Measurements from ENCODE around the gene GTF3C5. TPM values are rescaled to one million over a fixed set of nuclear protein-coding genes. Genes with fewer than 3 reads are reported as not detected.

The GTF3C5 gene, protein sequence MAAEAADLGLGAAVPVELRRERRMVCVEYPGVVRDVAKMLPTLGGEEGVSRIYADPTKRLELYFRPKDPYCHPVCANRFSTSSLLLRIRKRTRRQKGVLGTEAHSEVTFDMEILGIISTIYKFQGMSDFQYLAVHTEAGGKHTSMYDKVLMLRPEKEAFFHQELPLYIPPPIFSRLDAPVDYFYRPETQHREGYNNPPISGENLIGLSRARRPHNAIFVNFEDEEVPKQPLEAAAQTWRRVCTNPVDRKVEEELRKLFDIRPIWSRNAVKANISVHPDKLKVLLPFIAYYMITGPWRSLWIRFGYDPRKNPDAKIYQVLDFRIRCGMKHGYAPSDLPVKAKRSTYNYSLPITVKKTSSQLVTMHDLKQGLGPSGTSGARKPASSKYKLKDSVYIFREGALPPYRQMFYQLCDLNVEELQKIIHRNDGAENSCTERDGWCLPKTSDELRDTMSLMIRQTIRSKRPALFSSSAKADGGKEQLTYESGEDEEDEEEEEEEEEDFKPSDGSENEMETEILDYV
- 91.6 and 94.0 TPM in 2 replicates for total RNA-seq
- long read RNA-seq, transcript GTF3C5-202 (11 exons, 2,406 nt), result major isoform, 167 of 272 reads
- long read RNA-seq, transcript GTF3C5-204 (12 exons, 2,110 nt), result minor isoform, 42 of 272 reads
- long read RNA-seq, partial matches to known transcripts, result 13 of 272 reads
- long read RNA-seq, other reads (novel, unspliced or antisense), result 47 of 272 reads

DNA sequence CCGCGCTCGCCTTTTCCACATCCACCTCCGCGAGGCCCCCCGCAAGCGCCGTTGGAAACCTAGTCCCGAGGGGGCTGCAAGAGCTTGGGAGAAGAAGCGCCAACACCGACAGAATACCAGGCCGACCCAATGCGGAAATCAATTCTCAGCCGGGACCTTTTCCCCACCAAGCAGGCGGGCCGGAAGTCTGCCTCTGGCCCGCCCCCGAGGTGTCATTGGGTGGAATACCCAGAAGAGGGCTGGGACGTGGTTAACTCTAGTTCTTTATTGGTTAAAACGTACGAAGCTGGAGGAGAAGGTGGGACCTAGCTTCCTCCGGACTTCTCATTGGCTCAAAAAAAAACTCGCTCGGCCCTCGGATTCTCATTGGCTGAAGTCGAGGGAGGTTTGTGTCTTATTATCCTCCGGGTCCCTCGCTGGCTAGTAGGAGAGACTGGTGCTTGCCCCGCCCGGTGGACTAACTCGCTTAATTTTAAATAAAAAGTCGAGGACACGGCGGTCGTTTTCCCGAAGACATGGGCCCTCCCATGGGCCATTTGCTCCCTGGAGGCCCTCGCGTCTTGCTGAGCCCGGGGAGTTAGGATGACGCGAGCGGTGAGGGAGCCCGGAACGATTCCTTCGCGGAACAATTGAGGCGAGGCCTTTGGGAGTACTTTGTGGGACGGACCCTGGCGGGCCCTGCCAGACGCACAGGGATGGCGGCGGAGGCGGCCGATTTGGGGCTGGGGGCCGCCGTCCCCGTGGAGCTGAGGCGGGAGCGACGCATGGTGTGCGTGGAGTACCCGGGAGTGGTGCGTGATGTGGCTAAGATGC lies at the start of gene GTF3C5:
GTF3C5 (plus strand) TSS at position 681 of the 813 bp plus-strand sequence; CDS start at position 696, 15 bp downstream.
- Mint-ChIP-seq H3K4me3 (ENCODE audit: low read depth) (peak within 1 kb of the TSS; percentile 98), H3K36me3 (ENCODE audit: insufficient read depth) (peaks cover 2% of the 10 kb centered on the region), H3K9me3 (ENCODE audit: low read depth) (no peaks in the 10 kb centered on the region), H3K27ac (peak within 1 kb of the TSS; percentile 98), H3K27me3 (peaks cover 11% of the 10 kb centered on the region), H3K4me1 (ENCODE audit: low read depth) (peaks cover 18% of the 10 kb centered on the region)
- TF ChIP-seq, protein P1, sequence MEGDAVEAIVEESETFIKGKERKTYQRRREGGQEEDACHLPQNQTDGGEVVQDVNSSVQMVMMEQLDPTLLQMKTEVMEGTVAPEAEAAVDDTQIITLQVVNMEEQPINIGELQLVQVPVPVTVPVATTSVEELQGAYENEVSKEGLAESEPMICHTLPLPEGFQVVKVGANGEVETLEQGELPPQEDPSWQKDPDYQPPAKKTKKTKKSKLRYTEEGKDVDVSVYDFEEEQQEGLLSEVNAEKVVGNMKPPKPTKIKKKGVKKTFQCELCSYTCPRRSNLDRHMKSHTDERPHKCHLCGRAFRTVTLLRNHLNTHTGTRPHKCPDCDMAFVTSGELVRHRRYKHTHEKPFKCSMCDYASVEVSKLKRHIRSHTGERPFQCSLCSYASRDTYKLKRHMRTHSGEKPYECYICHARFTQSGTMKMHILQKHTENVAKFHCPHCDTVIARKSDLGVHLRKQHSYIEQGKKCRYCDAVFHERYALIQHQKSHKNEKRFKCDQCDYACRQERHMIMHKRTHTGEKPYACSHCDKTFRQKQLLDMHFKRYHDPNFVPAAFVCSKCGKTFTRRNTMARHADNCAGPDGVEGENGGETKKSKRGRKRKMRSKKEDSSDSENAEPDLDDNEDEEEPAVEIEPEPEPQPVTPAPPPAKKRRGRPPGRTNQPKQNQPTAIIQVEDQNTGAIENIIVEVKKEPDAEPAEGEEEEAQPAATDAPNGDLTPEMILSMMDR (IDR thresholded peaks at IDR 0.05; ENCODE audit: unreplicated experiment), result no peak
- peak; percentile 82 for DNase-seq (ENCODE audit: low spot score, unreplicated experiment)

DNA sequence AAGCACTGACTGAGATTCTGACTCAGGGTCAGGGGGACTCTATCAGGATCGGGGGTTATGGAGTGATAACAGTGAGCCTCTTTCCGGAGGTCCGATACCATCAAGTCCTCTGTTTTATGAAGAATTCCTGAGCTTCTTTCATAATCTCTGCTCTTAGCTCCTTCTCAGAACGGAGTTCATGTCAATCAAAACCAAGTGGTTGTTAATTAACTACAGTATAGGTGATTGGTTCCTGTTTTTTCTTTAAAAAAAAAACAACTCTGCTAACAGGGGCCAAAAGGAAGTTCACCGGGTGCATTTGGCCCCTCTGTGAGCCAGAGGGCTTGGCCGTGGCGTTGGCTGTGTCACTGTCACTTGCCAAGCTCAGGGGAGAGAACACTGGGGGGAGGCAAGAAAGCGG lies 48.3 kb upstream of the GTF3C5 start:
- Mint-ChIP-seq H3K36me3 (ENCODE audit: insufficient read depth) (no peaks in the 10 kb centered on the region), H3K4me1 (ENCODE audit: low read depth) (peaks cover 7% of the 10 kb centered on the region), H3K27ac (no peak overlapping the region), H3K4me3 (ENCODE audit: low read depth) (no peak overlapping the region), H3K9me3 (ENCODE audit: low read depth) (no peaks in the 10 kb centered on the region), H3K27me3 (peaks cover 33% of the 10 kb centered on the region)
- DNase-seq (ENCODE audit: low spot score, unreplicated experiment), result no peak
- TF ChIP-seq, protein P1 (IDR thresholded peaks at IDR 0.05; ENCODE audit: unreplicated experiment), result no peak

DNA sequence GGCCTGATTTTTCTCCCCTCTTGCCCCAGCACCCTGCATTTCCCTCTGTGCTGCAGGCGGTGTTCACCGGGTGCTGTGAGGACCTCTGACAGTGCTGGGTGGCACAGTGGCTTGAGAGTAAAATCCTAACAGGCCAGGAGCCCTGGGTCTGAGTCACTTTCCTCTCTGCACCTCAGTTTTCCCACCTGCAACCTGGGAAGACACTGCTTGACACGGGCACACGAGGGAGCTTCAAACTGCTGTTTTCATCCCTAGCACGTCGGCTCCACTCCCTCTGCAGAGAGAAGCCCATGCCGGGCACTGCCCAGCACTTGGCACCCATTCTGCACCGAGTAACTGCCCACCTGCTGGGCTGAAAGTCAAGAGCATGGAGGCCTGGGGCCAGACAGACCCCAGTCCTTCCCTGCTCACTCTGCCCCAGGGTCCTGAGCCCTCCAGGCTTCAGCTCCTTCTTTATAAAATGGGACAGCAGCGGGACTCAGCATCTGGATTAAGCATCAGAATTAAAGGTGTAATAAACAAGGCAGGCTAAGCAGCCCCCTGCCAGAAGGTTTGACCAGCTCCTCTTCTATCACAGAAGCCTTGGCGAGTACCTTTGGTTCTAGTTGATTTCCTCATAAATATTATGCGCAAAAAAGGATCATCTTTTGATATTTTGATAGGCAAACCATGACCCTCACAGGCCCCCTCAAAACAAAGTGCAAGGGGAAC lies 47.2 kb upstream of the GTF3C5 start:
- no peaks in the 10 kb centered on the region for H3K36me3 Mint-ChIP-seq (ENCODE audit: insufficient read depth)
- peaks cover 4% of the 10 kb centered on the region for H3K4me1 Mint-ChIP-seq (ENCODE audit: low read depth)
- no peaks in the 10 kb centered on the region for H3K9me3 Mint-ChIP-seq (ENCODE audit: low read depth)
- H3K27me3 Mint-ChIP-seq, result peaks cover 31% of the 10 kb centered on the region
- H3K27ac Mint-ChIP-seq, result no peak overlapping the region
- TF ChIP-seq, protein P1 (IDR thresholded peaks at IDR 0.05; ENCODE audit: unreplicated experiment), result no peak
- DNase-seq (ENCODE audit: low spot score, unreplicated experiment), result no peak
- H3K4me3 Mint-ChIP-seq (ENCODE audit: low read depth), result no peak overlapping the region

DNA sequence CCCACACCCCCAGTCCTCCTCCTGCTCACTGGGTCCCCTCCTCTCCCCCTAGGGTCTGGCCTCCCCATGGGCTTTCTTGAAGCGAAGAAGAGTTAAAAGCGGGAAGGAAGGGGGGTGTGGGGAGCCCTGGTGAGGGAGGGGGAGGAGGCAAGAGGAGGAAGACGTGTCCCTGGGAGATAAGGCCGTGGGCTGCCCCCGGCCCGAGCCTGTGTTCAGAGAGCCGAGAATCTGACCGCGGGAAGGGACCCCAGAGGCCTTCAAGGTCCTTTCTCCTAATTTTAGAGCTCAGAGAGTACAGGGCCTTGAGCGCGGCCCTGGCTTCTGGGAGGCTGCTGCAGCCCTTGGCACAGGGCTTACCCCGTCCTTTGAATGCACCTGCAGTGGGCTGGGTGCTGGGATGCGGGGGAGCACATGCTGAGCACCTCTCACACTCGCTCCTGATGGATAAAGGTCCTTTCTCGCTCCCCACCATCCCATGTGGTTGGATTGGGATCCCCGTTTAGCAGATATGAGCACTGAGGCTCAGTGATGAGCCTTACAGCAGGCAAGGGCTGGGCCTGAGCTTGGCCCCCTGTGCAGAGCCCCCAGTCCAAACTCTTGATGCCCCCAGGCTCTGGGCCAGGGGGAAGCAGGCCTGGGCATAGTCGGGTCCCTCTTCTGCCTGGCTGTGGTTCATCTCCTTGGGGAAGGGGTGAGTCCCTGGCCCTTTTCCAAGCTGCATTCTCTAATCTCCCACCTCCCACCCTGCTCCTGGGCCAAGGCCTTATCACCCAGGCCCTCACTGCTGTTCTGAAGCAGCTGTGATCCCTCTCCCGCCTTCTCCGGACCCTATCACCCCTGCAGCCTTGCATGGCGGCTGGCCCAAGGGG lies 46.4 kb upstream of the GTF3C5 start:
- Mint-ChIP-seq H3K36me3 (ENCODE audit: insufficient read depth) (no peaks in the 10 kb centered on the region), H3K4me3 (ENCODE audit: low read depth) (no peak overlapping the region), H3K27me3 (peaks cover 28% of the 10 kb centered on the region), H3K9me3 (ENCODE audit: low read depth) (no peaks in the 10 kb centered on the region), H3K4me1 (ENCODE audit: low read depth) (peaks cover 1% of the 10 kb centered on the region), H3K27ac (no peak overlapping the region)
- no peak for DNase-seq (ENCODE audit: low spot score, unreplicated experiment)
- TF ChIP-seq, protein P1 (IDR thresholded peaks at IDR 0.05; ENCODE audit: unreplicated experiment), result no peak
